HG02943 (cell line): ENCODE data around the gene STX4.

Source experiments
- ATAC-seq: cut with Tn5 transposase; IDR thresholded peaks from one replicate; pipeline ENCODE4 v1.9.1; 2021; ENCODE audit warnings: mild to moderate bottlenecking, low read depth, moderate library complexity; ENCODE audit not compliant: unreplicated experiment

The STX4 gene

GRCh38 chr16:31082368-31083045, 49.1 kb downstream of the STX4 start:
- no peak for ATAC-seq

- no peak for ATAC-seq
Measured at GRCh38 chr16:31083081-31083480, 49.7 kb downstream of the STX4 start.

- ATAC-seq, result no peak
Measured at GRCh38 chr16:31083556-31083955, 50.2 kb downstream of the STX4 start.

- ATAC-seq, result no peak
Measured at GRCh38 chr16:31083981-31084380, 50.6 kb downstream of the STX4 start.

GRCh38 chr16:31084584-31085302, 51.4 kb downstream of the STX4 start:
- ATAC-seq, result no peak

GRCh38 chr16:31085411-31085810, 52.1 kb downstream of the STX4 start:
- no peak for ATAC-seq

GRCh38 chr16:31085873-31086628, 52.7 kb downstream of the STX4 start:
- no peak for ATAC-seq

GRCh38 chr16:31086629-31086906, 53.2 kb downstream of the STX4 start:
- ATAC-seq, result no peak

- no peak for ATAC-seq
Measured at GRCh38 chr16:31087481-31087880, 54.1 kb downstream of the STX4 start.

- ATAC-seq, result no peak
Measured at GRCh38 chr16:31087971-31088370, 54.6 kb downstream of the STX4 start.

- ATAC-seq, result no peak
Measured at GRCh38 chr16:31088459-31089183, 55.3 kb downstream of the STX4 start, which contains the start of gene PRSS53. Gene PRSS53 (minus strand): TSS chr16:31088943. CDS start chr16:31088809, 134 bp downstream.

- ATAC-seq, result no peak
Measured at GRCh38 chr16:31089199-31089598, 55.8 kb downstream of the STX4 start.
